GOT3 (cell line): Measurements from ENCODE around the gene ATG5.
A peak's percentile ranks its signal among the peaks of the same experiment; 100 is the strongest.

ENCODE experiments used
- DNase-seq: peaks from one replicate; lab custom pipeline; 2025; ENCODE audit warnings: mixed read lengths; lab: John Stamatoyannopoulos, UW

The ATG5 gene

GRCh38 chr6:106325336-106326178 lies at the start of gene ATG5:
TSS of gene ATG5 (minus strand) at chr6:106325760. CDS start at chr6:106316208, 9,552 bp downstream.
- peak; percentile 96 for DNase-seq

- no peak for DNase-seq
Measured at GRCh38 chr6:106373502-106374239, 48.1 kb upstream of the ATG5 start.

GRCh38 chr6:106372838-106373501 lies 47.4 kb upstream of the ATG5 start:
- DNase-seq: no peak

- DNase-seq: no peak
Measured at GRCh38 chr6:106370639-106371038, 45.1 kb upstream of the ATG5 start.

- no peak for DNase-seq
Measured at GRCh38 chr6:106369739-106370138, 44.2 kb upstream of the ATG5 start.

GRCh38 chr6:106363401-106364138 lies 38.0 kb upstream of the ATG5 start:
- DNase-seq: no peak

GRCh38 chr6:106360989-106361430 lies 35.5 kb upstream of the ATG5 start:
- no peak for DNase-seq

- peak; percentile 3 for DNase-seq
Measured at GRCh38 chr6:106360410-106360988, 34.9 kb upstream of the ATG5 start, which contains the start of gene CRYBG1. TSS of gene CRYBG1 (plus strand) at chr6:106360717. CDS start at chr6:106360909, 192 bp downstream.

- DNase-seq: no peak
Measured at GRCh38 chr6:106359959-106360409, 34.4 kb upstream of the ATG5 start.

GRCh38 chr6:106356378-106356777 lies 30.8 kb upstream of the ATG5 start:
- DNase-seq: no peak

GRCh38 chr6:106347219-106347618 lies 21.7 kb upstream of the ATG5 start:
- DNase-seq: no peak

GRCh38 chr6:106339334-106340029 lies 13.9 kb upstream of the ATG5 start:
- no peak for DNase-seq

- no peak for DNase-seq
Measured at GRCh38 chr6:106334646-106335448, 9.3 kb upstream of the ATG5 start.

- no peak for DNase-seq
Measured at GRCh38 chr6:106324726-106325335, 729 bp downstream of the ATG5 start.

GRCh38 chr6:106321940-106322339 lies 3.6 kb downstream of the ATG5 start:
- DNase-seq: no peak

- no peak for DNase-seq
Measured at GRCh38 chr6:106318851-106319250, 6.7 kb downstream of the ATG5 start.

GRCh38 chr6:106318061-106318460 lies 7.5 kb downstream of the ATG5 start:
- no peak for DNase-seq

GRCh38 chr6:106316375-106316766 lies 9.2 kb downstream of the ATG5 start:
- no peak for DNase-seq

- DNase-seq: no peak
Measured at GRCh38 chr6:106315765-106316374, 9.7 kb downstream of the ATG5 start.
